ENCODE data around the gene TJP1. TPM values are rescaled to one million over a fixed set of nuclear protein-coding genes. Genes with fewer than 3 reads are reported as not detected.

TJP1 gene
- total and polyA plus RNA-seq, 8 donors, result 82.9 to 130 (median 121) TPM

DNA sequence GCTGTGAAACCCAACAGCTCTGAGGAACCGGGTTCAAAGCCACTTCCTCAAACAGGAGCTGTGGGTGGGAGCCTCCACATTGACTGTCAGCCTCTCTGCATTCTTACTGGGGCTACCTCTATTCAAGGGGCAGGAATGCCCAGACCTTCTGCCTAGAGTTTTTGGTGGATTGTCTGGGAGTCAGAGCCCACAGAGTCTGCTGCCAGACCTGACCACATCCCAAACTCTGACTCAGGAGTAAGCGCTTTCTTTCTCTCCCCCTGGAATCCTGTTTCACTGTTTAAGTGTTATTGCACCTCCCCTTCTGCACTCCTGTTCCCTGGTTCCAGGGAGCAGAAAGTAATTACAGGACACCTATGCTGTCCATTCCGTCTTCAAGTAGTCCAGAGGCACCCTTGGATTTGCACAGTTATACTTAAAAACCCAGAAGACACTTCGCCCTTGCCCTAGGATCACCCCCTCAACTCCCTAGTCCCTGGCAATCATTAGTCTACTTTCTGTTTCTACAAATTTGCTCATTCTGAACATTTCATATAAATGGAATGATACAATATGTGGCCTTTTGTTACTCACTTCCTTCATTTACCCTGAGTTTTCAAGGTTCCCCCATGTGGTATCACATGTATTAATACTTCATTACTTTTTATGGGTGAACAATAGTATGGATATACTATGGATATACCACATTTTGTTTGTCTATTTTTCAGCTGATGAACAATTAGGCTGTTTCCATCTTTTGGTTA, 37.9 kb upstream of the TJP1 start:
- no peak for ATAC-seq
- Histone ChIP-seq H3K4me1 (no peaks in the 10 kb centered on the region), H3K27ac (no peak overlapping the region), H3K4me3 (no peak overlapping the region), H3K36me3 (no peaks in the 10 kb centered on the region), H3K9me3 (no peaks in the 10 kb centered on the region), H3K27me3 (no peaks in the 10 kb centered on the region)
- intact Hi-C loops (cut with DNase I), result no loop called here
- DNase-seq, result no peak
- no peak for TF ChIP-seq CTCF (IDR thresholded peaks at IDR 0.05)

DNA sequence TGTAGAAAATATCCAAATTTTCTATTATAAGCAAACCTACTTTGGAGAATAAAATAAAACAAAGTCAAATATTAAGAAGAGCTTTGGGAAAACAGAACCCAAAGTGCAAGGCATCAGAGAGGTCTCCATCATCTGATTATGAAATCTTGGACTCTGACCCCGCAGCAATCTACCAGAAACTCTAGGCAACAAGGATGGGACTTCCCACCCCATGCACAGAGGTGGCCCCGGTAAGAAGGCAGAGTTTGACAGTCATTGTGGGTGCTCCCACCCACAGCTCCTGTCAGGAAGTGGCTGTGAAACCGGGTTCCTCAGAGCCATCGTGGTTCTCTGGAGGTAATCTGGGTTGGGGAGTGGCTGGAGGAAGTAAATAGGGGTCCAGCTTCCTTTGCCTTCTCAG, 37.0 kb upstream of the TJP1 start:
- intact Hi-C loops (cut with DNase I), result no loop called here
- Histone ChIP-seq H3K9me3 (no peaks in the 10 kb centered on the region), H3K36me3 (no peaks in the 10 kb centered on the region)

DNA sequence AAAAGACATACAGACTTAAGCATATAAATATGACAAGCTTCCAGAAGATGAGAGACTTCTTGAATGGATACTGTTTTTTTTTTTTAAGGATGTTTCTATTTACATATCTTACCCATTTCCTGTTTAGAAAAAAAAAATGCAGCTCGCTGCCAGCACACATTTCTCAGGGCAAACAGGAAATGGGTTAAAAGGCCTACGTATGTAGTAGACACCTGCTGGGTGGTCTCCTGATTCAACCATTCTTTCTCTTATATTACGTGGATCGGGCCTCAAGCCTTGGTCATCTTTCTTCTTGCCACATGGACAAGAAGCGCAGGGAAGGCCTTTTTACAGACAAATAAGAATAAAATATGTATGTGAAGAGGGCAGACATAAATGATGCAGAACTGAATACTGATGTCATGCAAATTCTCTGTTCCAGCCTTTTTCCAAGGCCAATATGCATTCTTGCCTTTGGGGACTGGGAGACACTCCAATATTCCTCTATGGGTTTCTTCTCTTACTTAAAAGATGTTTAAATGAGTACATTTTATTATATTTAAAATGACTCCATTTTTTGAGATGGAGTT, 35.0 kb upstream of the TJP1 start:
- TF ChIP-seq CTCF (IDR thresholded peaks at IDR 0.05), result no peak
- Histone ChIP-seq H3K36me3 (no peaks in the 10 kb centered on the region), H3K27me3 (no peaks in the 10 kb centered on the region), H3K9me3 (no peaks in the 10 kb centered on the region), H3K4me1 (no peaks in the 10 kb centered on the region), H3K27ac (no peak overlapping the region), H3K4me3 (no peak overlapping the region)
- intact Hi-C loops (cut with DNase I), result no loop called here
- no peak for DNase-seq
- no peak for ATAC-seq

More for the DNA sequence above, 37.0 kb upstream of the TJP1 start:
- no peak for TF ChIP-seq CTCF (IDR thresholded peaks at IDR 0.05)
- ATAC-seq (no peak), DNase-seq (no peak)
- H3K27ac ChIP-seq, result no peak overlapping the region
- no peak overlapping the region for H3K4me3 ChIP-seq
- H3K27me3 ChIP-seq, result no peaks in the 10 kb centered on the region
- no peaks in the 10 kb centered on the region for H3K4me1 ChIP-seq

GRCh38 chr15:29854413-29854812, 32.1 kb upstream of the TJP1 start:
- H3K36me3 ChIP-seq, result no peaks in the 10 kb centered on the region
- ATAC-seq (no peak), DNase-seq (no peak)
- H3K4me3 ChIP-seq, result no peak overlapping the region
- H3K4me1 ChIP-seq, result no peaks in the 10 kb centered on the region
- H3K27me3 ChIP-seq, result no peaks in the 10 kb centered on the region
- H3K9me3 ChIP-seq, result no peaks in the 10 kb centered on the region
- intact Hi-C loops (cut with DNase I), result no loop called here
- no peak for TF ChIP-seq CTCF (IDR thresholded peaks at IDR 0.05)
- H3K27ac ChIP-seq, result no peak overlapping the region

GRCh38 chr15:29853211-29853987, 31.1 kb upstream of the TJP1 start:
- TF ChIP-seq CTCF (IDR thresholded peaks at IDR 0.05), result no peak
- Histone ChIP-seq H3K4me3 (no peak overlapping the region), H3K27me3 (no peaks in the 10 kb centered on the region), H3K27ac (no peak overlapping the region), H3K4me1 (no peaks in the 10 kb centered on the region), H3K36me3 (no peaks in the 10 kb centered on the region), H3K9me3 (no peaks in the 10 kb centered on the region)
- DNase-seq (no peak), ATAC-seq (no peak)
- intact Hi-C loops (cut with DNase I), result no loop called here
